SK-N-SH (cell line): ENCODE results near the gene SLC16A11. TPM values are rescaled to one million over a fixed set of nuclear protein-coding genes. Genes with fewer than 3 reads are reported as not detected.
A peak's percentile ranks its signal among the peaks of the same experiment; 100 is the strongest.

Experiments used
- CTCF ChIA-PET: fragments of 300-600, 350-600 bp; formaldehyde crosslinking; extraction: SDS; loops from one replicate; lab custom pipeline; 2021; lab: Yijun Ruan, JAX
- POLR2A ChIA-PET: fragments of 350-600 bp; sonication (Branson Sonifier 250); formaldehyde crosslinking; extraction: SDS; loops from one replicate; lab custom pipeline; 2020; ENCODE audit warnings: antibody characterized with exemption, inconsistent platforms; lab: Yijun Ruan, JAX
- DNase-seq: peaks from one replicate; pipeline ENCODE4 v3.0.0; 2012
- H2AFZ ChIP-seq: fragments of 200-600 bp; sonication (generic); 2 replicates; pipeline ENCODE4 v1.8.1; 2016; ENCODE audit warnings: antibody characterized with exemption, mild to moderate bottlenecking, low read depth
- H3F3A ChIP-seq: fragments of 200-600 bp; sonication (generic); replicated peaks from 2 replicates; pipeline ENCODE3; 2016; ENCODE audit warnings: antibody characterized with exemption, mild to moderate bottlenecking; ENCODE audit not compliant: insufficient read depth
- H3K27ac ChIP-seq, 2 experiments: fragments of 200-500 bp in 1 of 2; fragments of 200-600 bp in 1 of 2; sonication (Bioruptor generic) in 1 of 2; sonication (generic), shearing (Covaris generic) in 1 of 2; 2 replicates each; pipeline versions ENCODE4 v1.5.1 to v1.6.1; 2014 to 2016; ENCODE audit warnings: low read depth in 2 of 2, inconsistent platforms in 1 of 2, low read length in 1 of 2, mild to moderate bottlenecking in 1 of 2, mixed read lengths in 1 of 2
- H3K27me3 ChIP-seq: fragments of 200-600 bp; sonication (generic), shearing (Covaris generic); 2 replicates; pipeline ENCODE4 v1.6.1; 2016; ENCODE audit warnings: mixed run types; ENCODE audit not compliant: insufficient read depth
- H3K36me3 ChIP-seq, 2 experiments: fragments of 200-500 bp in 1 of 2; fragments of 200-600 bp in 1 of 2; sonication (Bioruptor generic) in 1 of 2; sonication (generic) in 1 of 2; replicated peaks in 1 of 2; 2 replicates each; pipeline versions ENCODE3 to v1.5.1; 2014 to 2016; ENCODE audit warnings: low read length in 1 of 2, mild to moderate bottlenecking in 1 of 2; ENCODE audit not compliant: insufficient read depth in 2 of 2, control insufficient read depth in 1 of 2
- H3K4me1 ChIP-seq, 2 experiments: fragments of 200-500 bp in 1 of 2; fragments of 200-600 bp in 1 of 2; sonication (Bioruptor generic) in 1 of 2; sonication (generic), shearing (Covaris generic) in 1 of 2; 2 replicates each; pipeline versions ENCODE4 v1.5.1 to v1.6.1; 2014 to 2016; ENCODE audit warnings: low read depth in 1 of 2, low read length in 1 of 2, mixed run types in 1 of 2; ENCODE audit not compliant: insufficient read depth in 2 of 2, control insufficient read depth in 1 of 2
- H3K4me2 ChIP-seq: fragments of 200-600 bp; sonication (generic), shearing (Covaris generic); 2 replicates; pipeline ENCODE4 v1.6.1; 2017; ENCODE audit warnings: mixed run types
- H3K4me3 ChIP-seq, 2 experiments: fragments of 200-500 bp in 1 of 2; fragments of 200-600 bp in 1 of 2; sonication (Bioruptor generic) in 1 of 2; sonication (generic), shearing (Covaris generic) in 1 of 2; 2 replicates each; pipeline versions ENCODE4 v1.5.1 to v1.8.1; 2014 to 2016; ENCODE audit warnings: low read depth in 2 of 2, inconsistent platforms in 1 of 2, low read length in 1 of 2, mild to moderate bottlenecking in 1 of 2, mixed read lengths in 1 of 2, moderate library complexity in 1 of 2
- H3K79me2 ChIP-seq: fragments of 200-600 bp; sonication (generic); 2 replicates; pipeline ENCODE4 v1.8.1; 2017; ENCODE audit warnings: mild to moderate bottlenecking; ENCODE audit not compliant: insufficient read depth
- H3K9ac ChIP-seq: fragments of 200-600 bp; sonication (generic); 2 replicates; pipeline ENCODE4 v1.6.1; 2017; ENCODE audit warnings: mixed run types
- H3K9me2 ChIP-seq: fragments of 200-600 bp; sonication (generic); 2 replicates; pipeline ENCODE4 v1.6.1; 2017; ENCODE audit warnings: mixed run types
- H3K9me3 ChIP-seq: fragments of 200-600 bp; sonication (generic); 2 replicates; pipeline ENCODE4 v1.6.1; 2017; ENCODE audit warnings: mixed run types, mild to moderate bottlenecking, moderate library complexity
- H4K20me1 ChIP-seq: fragments of 200-600 bp; sonication (generic); 2 replicates; pipeline ENCODE4 v1.6.1; 2017; ENCODE audit warnings: mild to moderate bottlenecking, mixed run types; ENCODE audit not compliant: insufficient read depth
- FOXJ3 ChIP-seq: sonication (generic); formaldehyde crosslinking; IDR thresholded peaks from 2 replicates; pipeline ENCODE4 v1.5.1; 2020; ENCODE audit warnings: mild to moderate bottlenecking, missing genetic modification reagents
- JUND ChIP-seq: IDR thresholded peaks from 2 replicates; pipeline ENCODE4 v1.4.0; 2012
- MAX ChIP-seq: IDR thresholded peaks from 2 replicates; pipeline ENCODE4 v1.4.0; 2012; ENCODE audit warnings: low read depth
- MEF2A ChIP-seq: IDR thresholded peaks from 2 replicates; pipeline ENCODE4 v1.4.0; 2012; ENCODE audit warnings: low read depth, borderline replicate concordance
- POLR2AphosphoS5 ChIP-seq: IDR thresholded peaks from 2 replicates; pipeline ENCODE4 v1.6.1; 2012; ENCODE audit warnings: low read depth, low read length
- RAD21 ChIP-seq: IDR thresholded peaks from 2 replicates; pipeline ENCODE4 v1.6.1; 2012; ENCODE audit warnings: mild to moderate bottlenecking, low read length
- REST ChIP-seq: IDR thresholded peaks from 2 replicates; pipeline ENCODE4 v1.6.1; 2012; ENCODE audit warnings: mild to moderate bottlenecking, low read depth, low read length, moderate library complexity
- RXRA ChIP-seq: IDR thresholded peaks from 2 replicates; pipeline ENCODE4 v1.4.0; 2012; ENCODE audit warnings: low read depth, mild to moderate bottlenecking, borderline replicate concordance
- SMC3 ChIP-seq: IDR thresholded peaks from 2 replicates; pipeline ENCODE4 v1.6.1; 2012; ENCODE audit warnings: low read depth, low read length, improper control_type of control experiment
- TAF1 ChIP-seq: IDR thresholded peaks from 2 replicates; pipeline ENCODE4 v1.6.1; 2012; ENCODE audit warnings: low read depth, mild to moderate bottlenecking, low read length, moderate library complexity, borderline replicate concordance
- TCF12 ChIP-seq: IDR thresholded peaks from 2 replicates; pipeline ENCODE4 v1.4.0; 2012
- ZBTB33 ChIP-seq: IDR thresholded peaks from 2 replicates; pipeline ENCODE4 v1.4.0; 2012; ENCODE audit warnings: low read depth, borderline replicate concordance
- WGBS: methylation state at CpG from one replicate; pipeline ENCODE4 v1.1.6; 2017; ENCODE audit warnings: low lambda C conversion rate; 5-methylcytosine and 5-hydroxymethylcytosine counted together
- polyA plus RNA-seq, 3 experiments: library from polyadenylated mRNA; depleted of rRNA; stranded (reverse); fragments of >200 nt; gene quantifications; 2 replicates each; pipeline ENCODE4 v1.2.3, GENCODE V29; 2012

Gene SLC16A11
- polyA plus RNA-seq, 1 of the 3 experiments (the other 2 are of a cell fraction), result 0.12 TPM

- Histone ChIP-seq H3F3A (peaks cover 6% of the 10 kb centered on the region), H4K20me1 (no peaks in the 10 kb centered on the region), H3K4me3 (no peak overlapping the region), H3K79me2 (no peaks in the 10 kb centered on the region), H3K9me3 (no peaks in the 10 kb centered on the region), H2AFZ (no peak overlapping the region), H3K9me2 (no peaks in the 10 kb centered on the region), H3K36me3 (no peaks in the 10 kb centered on the region), H3K27me3 (0 out of 2 replicates have a peak, but pooled peaks cover 5% of the 10 kb centered on the region), H3K27ac (no peak overlapping the region), H3K9ac (no peak overlapping the region), H3K4me2 (no peak overlapping the region), H3K4me1 (peaks cover 4 to 20% of the 10 kb centered on the region in 2 experiments; a peak in 2 of 4 replicates)
- peak; percentile 38 for DNase-seq
- ChIA-PET CTCF (interaction anchor here (1.0 to 2.4 kb wide), 4 partner anchors 7 to 139 kb away, joined by 3 to 9 read pairs (median 4); no protein-coding TSS in a partner anchor), POLR2A (no interaction called here)
- TF ChIP-seq SMC3, result no peak
- no peak for TF ChIP-seq FOXJ3
- no peak for TF ChIP-seq TAF1
- TF ChIP-seq RAD21, result no peak
- no peak for TF ChIP-seq TCF12
- TF ChIP-seq RXRA, result no peak
- no peak for TF ChIP-seq JUND
- TF ChIP-seq MEF2A, result no peak
- TF ChIP-seq ZBTB33, result no peak
- no peak for TF ChIP-seq REST
- no peak for TF ChIP-seq POLR2AphosphoS5
- TF ChIP-seq MAX, result no peak
- TF ChIP-seq, all 33 proteins: peak for 0
- WGBS, result 88% methylated on average over 18 of the region's 19 CpGs
These were observed 5.6 kb downstream of the SLC16A11 start for GRCh38 chr17:7038025-7038862.
